Sigmoid colon (tissue), 4 donors: ENCODE data around the gene FBXW5.

Experiments used
- EP300 ChIP-seq, 4 donors: sonication (generic); formaldehyde crosslinking; IDR thresholded peaks; one replicate each; pipeline ENCODE4 v1.6.1; 2017; ENCODE audit warnings: antibody characterized with exemption in 4 of 4
- POLR2A ChIP-seq, 2 donors: fragments of 450-650 bp; IDR thresholded peaks; one replicate each; pipeline ENCODE4 v1.6.1; 2016; ENCODE audit warnings: antibody characterized with exemption in 2 of 2, mild to moderate bottlenecking in 2 of 2, moderate library complexity in 2 of 2
- TF ChIP-seq, protein P1 (sequence below), 4 experiments: fragments of 450-650 bp in 3 of 4; fragments of 200-600 bp in 1 of 4; IDR thresholded peaks; one replicate each; pipeline ENCODE4 v1.5.1; 2016 to 2019; ENCODE audit warnings: antibody characterized with exemption in 4 of 4, mild to moderate bottlenecking in 3 of 4, moderate library complexity in 2 of 4

- TF ChIP-seq POLR2A (IDR thresholded peaks at IDR 0.05), result no peak
- TF ChIP-seq, protein P1, sequence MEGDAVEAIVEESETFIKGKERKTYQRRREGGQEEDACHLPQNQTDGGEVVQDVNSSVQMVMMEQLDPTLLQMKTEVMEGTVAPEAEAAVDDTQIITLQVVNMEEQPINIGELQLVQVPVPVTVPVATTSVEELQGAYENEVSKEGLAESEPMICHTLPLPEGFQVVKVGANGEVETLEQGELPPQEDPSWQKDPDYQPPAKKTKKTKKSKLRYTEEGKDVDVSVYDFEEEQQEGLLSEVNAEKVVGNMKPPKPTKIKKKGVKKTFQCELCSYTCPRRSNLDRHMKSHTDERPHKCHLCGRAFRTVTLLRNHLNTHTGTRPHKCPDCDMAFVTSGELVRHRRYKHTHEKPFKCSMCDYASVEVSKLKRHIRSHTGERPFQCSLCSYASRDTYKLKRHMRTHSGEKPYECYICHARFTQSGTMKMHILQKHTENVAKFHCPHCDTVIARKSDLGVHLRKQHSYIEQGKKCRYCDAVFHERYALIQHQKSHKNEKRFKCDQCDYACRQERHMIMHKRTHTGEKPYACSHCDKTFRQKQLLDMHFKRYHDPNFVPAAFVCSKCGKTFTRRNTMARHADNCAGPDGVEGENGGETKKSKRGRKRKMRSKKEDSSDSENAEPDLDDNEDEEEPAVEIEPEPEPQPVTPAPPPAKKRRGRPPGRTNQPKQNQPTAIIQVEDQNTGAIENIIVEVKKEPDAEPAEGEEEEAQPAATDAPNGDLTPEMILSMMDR (IDR thresholded peaks at IDR 0.05), result no peak
- TF ChIP-seq EP300 (IDR thresholded peaks at IDR 0.05), result no peak
Observed at GRCh38 chr9:136963341-136963740, 18.8 kb upstream of the FBXW5 start.
